NCI-H2107 (cell line): ENCODE measurements around the gene NFKB2.

Source experiments
- DNase-seq: peaks from one replicate; lab custom pipeline; 2025; lab: John Stamatoyannopoulos, UW

NFKB2 gene

DNA sequence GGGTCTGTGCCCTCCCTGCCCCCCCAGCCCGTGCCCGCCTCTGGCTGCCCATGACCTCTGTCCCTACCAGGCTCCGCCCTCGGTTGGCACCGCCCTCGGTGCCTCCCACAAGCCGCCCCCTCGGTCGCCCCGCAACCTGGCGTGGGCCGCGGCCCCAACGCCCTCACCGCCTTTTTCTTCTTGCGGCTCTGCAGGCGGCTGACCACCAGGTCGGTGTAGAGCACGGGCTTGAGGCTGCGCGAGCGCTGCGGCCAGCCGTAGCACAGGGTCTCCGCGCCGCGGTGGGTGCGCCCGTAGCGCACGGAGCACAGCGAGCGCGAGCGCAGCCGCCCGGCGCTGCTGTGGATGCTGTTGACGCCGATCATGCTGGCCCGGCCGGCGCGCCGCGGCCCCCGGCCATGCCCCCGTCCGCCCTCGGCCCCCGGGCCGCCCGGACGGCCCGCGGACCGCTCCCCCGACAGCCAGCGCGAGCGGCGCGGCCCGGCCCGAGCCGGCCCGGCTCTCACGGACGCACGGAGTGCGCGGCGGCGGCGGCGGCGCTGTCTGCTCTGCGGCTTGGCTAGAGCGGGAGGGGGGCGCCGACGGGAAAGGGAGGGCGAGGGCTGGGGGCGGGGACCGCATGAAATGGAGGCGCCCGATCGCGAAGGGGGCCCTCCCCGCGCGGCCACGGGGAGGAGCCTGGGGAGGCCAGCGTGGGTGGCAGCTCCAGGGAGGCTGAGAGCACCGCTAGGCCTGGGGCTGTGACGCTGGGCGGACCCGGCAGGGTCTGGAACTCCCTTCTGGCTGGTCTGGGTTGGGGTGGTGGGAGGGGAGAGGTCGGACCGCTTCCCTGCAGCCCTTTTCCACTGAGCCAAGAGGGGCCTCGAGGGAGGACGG lies 13.5 kb downstream of the NFKB2 start:
- DNase-seq = no peak

DNA sequence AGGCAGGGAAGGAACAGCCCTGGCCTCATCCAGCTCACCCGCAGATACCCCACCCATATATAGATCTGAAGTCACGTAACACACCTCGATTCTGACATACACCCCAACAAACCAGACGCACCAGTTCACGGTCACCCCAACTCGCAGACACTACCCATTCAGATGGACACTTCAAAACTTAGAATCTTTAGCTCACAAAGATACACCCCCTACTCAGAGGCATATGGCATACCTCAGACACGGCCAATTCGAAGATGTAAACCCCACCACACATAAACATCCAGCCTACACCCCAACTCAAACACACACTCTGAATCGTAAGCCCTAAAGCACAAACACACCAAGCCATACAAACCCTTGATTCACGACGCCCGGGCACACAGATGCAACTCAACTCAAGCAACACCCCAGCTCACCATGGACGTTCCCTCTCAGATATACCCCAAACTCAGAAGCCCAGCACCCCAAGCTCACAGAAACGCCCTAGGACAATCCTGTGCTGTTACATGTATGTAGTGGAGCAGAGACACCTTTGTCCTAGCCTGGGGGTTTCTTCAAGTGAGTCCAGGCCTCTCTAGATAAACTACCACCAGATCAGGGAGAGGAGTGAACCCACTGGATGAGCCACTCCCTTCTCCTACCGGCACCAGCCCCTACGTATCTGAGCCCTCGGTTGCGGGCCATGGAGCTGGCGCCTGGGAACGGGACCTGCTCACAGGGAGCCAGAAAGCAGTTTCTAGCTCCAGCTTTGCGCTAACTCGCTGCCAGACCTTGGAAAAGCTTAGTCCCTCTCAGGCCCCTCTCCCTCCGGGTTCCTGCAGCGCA lies 14.3 kb downstream of the NFKB2 start:
- DNase-seq = no peak

DNA sequence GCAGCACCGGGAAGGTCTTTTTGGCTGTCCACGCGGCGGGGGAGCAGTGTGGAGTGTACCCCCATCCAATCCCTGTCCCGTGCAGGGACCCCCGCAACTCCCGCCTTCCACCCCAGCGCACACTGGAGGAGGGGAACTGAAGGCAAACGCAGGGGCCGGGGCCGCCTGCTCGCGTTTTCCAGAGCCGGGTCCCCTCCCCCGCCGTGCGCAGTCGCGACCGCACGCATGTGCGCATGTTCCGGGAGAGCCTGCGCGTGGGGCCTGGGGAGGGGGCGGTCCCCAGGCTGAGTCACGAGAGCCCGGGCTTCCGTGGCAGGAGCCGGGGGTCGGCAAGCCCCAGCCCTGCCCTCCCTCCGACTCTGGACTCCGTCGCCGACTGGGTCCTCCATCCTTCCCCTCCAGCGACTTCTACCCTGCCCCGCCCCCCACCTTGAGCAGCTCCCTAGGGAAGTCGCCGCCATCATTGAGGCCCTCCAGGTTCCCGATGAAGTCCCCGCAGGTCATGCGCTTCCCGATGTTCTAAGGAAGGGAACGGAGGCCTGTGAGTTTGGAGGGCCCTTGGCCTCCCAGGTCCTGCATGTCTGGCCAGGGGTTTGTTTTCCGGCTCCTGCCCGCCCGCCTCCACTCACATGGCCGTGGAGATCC lies 15.0 kb downstream of the NFKB2 start:
- DNase-seq = no peak

DNA sequence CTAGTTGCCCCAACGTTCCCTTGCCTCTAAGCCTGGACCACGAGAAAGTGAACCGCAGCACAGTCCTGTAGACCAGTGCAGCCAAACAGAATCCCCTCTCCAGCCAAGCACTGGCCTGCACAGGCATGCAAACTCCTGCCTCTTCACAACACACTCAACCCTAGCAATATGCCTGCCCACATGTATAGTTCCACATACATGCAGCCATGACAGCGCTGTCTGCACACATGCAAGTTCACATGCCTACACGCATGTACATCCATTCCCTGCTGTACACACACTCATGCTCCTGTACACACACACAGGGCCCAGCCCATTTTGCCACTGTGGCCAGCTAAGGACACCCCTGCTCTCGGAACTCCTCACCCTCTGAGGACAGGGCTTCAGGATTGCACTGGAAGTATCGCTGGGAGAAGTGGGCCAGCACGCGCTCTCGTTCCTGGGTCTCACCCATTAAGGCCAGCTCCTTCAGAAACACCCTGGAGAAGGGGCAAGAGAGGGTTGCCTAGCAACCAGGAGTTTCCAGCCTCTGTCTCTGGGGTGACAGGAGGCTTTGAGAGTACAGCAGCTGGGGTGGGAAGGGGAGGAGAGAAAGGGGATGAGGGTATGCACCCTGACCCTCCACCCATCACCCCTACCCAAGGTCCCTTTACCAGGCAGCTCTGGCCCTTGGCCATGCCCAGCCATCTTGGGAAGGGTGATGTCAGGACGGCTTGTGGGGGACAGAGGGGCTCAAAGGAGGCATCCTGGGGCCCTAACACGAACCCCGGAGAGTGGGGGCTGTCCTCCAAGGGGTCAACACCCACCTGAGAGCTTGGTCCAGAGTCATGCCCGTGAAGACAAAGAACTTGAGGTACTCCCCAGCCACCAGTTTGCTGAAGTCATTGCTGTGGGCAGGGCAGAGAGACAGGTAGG lies 16.1 kb downstream of the NFKB2 start:
- DNase-seq = no peak

DNA sequence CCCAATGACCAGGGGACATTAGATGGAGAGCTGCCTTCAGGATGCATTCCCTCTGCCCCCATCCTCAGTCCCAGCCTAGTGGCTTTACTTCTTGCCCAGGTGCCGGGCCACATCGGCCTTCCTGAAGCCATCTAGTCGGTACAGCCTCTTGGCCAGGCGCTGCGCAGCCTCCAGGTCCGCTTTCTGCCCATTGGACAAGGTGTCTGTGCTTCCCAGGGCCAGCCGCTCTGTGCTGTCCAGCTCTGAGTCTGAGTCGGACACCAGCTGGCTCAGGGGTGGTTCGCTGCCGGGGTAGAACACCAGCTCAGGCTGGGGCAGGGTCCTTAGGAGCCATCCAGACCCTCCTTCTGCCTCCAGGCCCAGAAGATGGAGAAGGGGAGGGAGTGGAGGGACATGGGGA lies 16.8 kb downstream of the NFKB2 start:
- DNase-seq = no peak

DNA sequence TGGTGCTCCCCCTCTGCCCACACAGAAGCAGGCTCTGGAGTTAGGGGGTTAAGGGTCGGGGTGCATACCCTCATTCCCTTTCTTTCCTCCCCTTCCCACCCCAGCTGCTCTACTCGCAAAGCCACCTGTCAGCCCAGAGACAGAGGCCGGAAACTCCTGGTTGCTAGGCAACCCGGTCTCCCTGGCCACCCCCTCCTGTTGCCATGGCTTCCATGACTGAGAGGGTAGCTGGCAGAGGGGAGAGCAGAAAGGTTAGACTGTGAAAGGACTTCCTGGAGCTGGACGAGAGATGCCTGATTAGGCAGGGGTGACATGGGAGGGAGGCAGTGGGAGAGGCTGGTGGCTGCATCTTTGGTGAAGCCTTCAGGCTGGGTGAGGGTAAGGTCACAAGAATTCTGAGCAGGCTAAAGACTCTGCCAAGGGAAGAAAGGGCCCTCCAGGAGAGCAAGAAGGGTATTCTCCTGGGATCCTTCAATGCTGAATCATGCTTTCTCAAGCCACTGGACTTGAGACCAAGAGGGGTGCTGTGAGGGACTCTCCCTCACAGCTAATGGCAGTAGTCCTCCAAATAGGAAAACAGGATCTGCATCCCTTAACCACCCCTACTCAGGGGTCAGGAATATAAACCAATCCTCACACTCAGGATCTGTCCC lies 17.7 kb downstream of the NFKB2 start:
- DNase-seq = peak; percentile 10

DNA sequence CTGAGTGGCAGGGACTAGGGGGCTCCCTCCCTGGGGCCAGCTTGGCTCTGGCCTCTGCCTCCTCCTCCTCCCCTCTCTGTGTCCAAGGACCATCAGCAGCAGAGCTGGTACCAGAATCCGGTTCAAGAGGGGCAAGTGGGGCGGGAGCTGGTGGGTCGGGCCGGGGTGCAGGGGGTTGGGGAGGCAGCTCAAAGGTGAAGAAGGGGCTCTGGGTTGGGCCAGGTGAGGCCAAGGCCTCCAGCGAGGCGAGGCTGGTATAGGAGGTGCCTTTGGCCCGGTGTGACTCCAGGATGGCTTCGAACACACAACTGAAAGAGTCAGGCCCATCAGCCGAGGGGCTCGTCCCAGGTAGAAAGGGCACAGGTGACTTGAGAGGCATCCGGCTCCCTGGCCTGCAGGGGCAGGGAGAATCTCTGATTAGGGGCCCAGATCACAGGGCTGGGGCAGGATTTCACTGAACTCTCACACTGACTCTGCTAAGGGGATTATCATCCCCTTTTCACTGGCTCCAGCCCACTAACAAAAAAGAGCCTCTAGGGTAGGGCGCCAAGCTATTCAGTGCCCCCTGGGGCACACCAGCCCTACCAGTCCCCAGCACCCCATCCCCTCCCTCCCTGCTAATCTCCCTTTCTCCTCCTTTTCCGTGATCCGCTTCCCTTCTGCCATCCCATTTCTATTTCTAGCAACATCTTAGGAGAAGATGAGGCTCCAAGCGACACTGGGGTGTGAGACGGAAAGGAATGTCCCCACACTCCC lies 18.5 kb downstream of the NFKB2 start:
- DNase-seq = no peak

DNA sequence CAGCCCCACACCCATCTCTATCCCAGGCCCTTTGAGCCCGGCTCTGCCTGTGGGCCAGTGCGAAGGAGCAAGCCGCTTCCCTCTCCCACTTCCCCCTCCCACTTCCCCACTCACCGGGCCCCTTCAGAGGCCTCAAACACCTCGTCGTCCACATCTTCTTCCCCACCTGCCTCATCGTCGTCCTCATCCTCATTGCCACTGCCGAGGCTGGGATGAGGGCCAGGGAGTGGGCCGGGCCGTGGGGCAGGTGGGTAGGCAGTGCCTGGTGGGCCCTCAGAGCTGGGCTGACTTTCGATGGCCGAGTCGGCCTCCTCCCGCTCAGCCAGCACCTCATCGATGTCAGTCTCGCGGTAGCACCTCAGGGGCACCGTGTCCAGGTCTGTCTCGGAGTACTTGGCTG lies 19.2 kb downstream of the NFKB2 start:
- no peak for DNase-seq

DNA sequence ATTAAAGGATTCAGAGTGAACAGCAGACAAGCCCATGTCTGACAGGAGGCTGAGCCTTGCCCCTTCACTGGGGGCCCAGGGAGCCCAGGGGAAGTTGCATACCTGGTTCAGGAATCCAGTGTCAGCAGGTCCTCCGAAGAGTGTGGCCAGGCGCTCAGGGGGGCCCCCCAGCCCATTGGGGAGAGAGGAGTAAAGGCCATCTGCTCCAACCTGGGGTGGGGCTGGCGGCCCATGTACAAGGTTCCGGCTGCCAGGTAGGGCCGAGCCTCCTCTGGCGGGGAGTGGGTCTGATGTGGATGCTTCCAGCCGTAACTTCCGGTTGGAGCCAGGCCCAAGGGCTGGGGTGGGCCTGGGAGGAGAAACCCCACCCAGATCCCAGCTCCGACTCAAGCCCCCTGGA lies 20.8 kb downstream of the NFKB2 start:
- DNase-seq = no peak

DNA sequence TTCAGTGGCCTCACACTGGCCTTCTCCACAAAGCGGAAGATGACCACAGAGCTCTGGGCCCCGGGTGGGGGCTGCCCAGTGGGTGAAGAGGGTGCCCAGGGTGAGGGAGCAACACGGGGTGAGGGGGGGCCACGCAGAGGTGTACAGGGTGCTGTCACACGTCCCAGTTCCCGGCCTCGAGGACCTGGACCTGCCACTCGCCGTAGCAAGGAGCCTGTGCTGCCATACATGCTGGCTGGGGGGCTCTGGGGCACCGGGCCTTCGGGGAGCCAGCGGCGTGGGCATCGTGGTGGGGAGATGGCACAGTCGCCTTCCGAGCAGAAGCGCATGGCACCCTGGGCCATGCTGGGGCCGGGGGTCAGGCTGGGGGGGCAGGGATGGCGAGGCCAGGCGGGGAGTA lies 21.2 kb downstream of the NFKB2 start:
- DNase-seq = no peak

DNA sequence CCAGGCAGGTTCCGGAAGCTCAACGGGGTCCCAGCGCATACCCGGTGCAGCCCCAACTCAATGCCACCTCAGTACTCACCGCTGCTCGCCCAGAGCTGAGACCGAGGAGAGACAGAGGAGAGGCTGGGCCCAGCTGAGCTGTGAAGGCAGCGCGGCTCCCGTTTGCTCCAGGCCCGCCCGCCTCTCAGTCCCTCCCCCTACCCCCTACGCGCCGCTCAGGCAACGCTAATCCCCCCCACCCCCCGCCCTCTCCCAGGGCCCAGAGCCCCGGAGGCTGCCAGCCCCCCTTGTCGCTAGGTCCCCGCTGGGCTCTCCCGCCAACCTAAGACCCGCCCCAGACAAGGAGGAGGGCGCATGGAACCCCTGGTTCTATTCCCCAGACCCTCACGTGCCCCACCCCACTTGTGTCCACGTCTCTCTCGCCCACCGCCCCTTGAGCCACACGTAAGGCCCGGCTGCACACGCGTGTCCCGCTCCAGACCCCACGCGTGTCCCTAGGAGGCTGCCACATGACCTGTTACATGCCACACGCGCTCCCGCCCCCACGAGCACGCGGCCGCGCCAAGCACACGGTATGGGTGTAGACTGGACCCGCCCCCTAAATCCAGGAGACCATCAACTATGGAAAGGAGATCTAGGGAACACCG lies 23.2 kb downstream of the NFKB2 start, which contains the start of gene PSD:
PSD (minus strand) TSS at position 164 of the 647 bp plus-strand sequence. CDS start 1,747 bp downstream, outside the sequence.
- peak; percentile 38 for DNase-seq

DNA sequence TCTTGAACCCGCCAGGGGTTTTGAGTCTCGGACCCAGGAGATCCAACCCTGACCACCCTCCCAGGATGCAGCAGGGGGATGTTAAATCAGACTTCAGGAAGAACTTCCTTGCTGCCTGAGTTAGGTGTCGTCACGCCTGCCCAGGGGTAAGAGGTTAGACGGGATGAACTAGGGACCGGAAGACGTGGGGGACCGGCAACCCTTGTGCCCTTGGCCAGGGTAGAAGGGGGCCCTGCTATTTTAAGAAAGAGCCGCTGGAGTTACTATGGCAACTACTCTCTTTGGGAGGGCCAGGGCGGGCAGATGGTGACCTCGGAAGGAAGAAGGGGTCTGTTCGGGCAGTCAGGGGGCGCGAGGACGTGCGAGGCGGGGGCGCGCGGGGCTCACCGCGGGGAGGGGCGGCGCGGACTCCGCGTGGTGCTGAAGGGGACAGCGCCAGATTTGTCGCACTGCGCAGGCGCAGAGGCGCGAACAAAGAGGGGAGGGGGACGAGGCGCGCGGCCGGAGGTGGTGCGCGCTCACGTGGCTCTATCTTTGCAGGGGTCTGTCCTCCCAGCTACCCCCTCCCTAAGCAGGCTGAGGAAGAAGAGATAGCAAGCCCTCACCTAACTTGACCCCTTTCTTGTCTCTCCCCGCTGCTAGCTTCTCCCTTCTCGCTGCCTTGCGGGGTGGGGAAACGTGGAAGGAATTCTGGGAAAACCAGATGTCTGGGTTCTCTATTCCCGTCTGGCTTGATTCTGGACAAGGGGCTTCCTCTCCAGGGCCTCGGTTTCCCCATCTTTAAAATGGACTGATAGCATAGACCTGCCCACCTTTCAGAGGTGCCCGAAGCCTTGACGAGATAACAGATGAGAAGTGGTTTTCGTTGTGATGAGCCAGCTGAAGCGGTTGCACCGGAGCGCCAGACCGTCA lies 24.0 kb downstream of the NFKB2 start:
- DNase-seq = peak; percentile 48

DNA sequence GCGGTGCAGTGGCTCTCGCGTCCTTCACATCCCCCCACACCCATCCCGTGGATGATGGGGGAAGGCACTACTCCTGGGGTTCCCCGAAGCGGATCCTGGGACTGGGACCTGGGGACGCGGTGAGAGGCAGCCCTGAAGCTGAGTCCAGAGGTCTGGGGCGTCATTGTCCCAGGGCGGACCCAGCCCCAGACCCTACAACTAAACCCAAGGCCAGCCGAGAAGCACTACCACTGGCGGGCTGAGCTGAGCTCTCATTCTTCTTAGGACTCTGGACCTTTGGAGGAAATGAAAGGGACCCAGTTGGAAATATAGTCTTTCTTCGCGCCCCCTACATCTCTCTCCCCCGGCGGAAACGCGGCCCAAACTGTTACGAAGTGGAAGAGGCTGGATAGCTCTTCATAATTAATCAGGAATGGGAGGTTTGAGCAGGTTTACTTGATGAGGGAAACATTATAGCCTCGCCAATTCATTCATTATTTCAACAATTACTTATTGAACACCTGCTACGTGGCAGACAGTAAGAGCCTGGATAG lies 24.7 kb downstream of the NFKB2 start:
- DNase-seq = no peak

DNA sequence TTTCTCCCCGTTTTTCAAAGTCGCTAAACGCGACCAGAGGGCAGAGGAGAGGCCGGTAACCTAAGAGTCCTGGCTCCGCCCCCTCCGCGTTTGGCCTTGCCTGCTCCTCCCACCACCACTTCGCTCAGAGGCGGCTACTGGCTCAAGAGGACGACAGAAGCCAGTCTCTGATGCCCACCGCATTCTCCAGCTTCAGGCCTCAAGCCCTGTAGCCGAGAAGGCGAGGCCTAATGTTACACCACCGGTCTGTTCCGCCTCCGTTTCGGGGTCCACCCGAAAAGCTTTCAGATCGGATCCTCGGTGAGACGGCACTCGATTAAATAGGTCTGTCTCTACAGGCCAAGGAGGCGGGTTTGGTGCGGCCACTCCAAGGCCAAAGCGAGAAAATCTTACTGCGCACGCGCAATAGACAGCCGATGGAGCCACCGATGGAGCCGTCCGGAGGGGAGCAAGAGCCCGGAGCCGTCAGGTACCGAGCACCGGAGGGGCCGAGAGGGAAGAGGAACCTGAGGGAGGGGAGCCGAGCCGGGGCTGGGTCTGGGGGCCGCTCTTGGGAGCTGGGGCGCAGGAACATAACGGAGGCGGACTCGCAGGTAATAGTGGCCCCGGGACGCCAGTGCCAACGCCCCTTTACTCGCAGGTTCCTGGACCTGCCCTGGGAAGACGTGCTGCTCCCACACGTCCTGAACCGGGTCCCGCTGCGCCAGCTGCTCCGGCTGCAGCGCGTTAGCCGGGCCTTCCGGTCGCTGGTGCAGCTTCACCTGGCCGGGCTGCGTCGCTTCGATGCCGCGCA lies 25.4 kb downstream of the NFKB2 start, which contains the start of gene FBXL15:
FBXL15 (plus strand) TSS at position 123 of the 793 bp plus-strand sequence; CDS start at position 417, 294 bp downstream.
- DNase-seq = peak; percentile 90

DNA sequence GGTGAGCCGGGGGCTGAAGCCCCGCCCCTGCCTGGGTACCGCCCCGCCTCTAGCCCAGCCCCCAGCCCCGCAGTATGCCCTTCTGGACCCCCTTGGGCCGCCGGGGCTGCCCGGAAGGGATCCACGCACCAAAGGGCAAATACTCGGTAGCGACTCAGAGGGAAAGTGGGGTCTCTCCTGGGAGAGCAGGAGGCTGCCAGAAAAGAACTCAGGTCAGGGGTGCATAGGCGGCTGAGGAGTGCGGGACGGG lies 25.9 kb downstream of the NFKB2 start:
- DNase-seq = no peak

DNA sequence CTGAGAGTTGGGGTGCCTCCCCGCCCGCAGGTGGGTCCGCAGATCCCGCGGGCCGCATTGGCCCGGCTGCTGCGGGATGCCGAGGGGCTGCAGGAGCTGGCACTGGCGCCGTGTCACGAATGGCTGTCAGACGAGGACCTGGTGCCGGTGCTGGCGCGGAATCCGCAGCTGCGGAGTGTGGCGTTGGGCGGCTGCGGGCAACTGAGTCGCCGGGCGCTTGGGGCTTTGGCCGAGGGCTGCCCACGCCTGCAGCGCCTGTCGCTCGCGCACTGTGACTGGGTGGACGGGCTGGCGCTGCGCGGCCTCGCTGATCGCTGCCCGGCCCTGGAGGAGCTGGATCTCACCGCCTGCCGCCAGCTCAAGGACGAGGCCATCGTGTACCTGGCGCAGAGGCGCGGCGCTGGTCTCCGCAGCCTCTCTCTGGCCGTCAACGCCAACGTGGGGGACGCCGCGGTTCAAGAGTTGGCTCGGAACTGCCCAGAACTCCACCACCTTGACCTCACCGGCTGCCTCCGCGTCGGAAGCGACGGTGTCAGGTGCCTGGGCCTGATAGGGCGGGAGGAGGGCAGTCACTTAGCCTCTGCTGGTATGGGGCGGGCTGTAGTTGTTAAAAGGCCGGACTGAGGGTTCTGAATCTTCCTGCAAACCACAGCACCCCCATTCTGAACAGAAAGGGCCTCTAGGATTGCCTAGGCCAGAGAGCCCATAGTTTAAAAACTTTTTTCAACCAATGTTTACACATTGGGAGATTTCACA lies 26.4 kb downstream of the NFKB2 start:
- DNase-seq = no peak
